Activated CD8-positive, alpha-beta memory T cell treated with anti-CD3 and anti-CD28 coated beads for 48 hours (primary cell): Measurements from ENCODE around the gene ZNF41.
"Not testable (repeated sequence)": the region's sequence is repeated elsewhere in the genome, so short reads cannot be mapped to it uniquely, and the experiment has no call there.

Experiments used
- DNase-seq, 3 experiments: peaks; one replicate each; pipeline ENCODE4 v3.0.0-alpha.2; 2020; ENCODE audit warnings: low read depth in 2 of 3, low spot score in 2 of 3

Gene ZNF41

GRCh38 chrX:47492133-47492532, 9.1 kb upstream of the ZNF41 start:
- DNase-seq = not testable (repeated sequence)

GRCh38 chrX:47489507-47490275, 6.7 kb upstream of the ZNF41 start:
- no peak for DNase-seq

- DNase-seq = no peak
Observed at GRCh38 chrX:47484885-47485284, 1.9 kb upstream of the ZNF41 start.

GRCh38 chrX:47483306-47484268, 565 bp upstream of the ZNF41 start:
- no peak for DNase-seq

- DNase-seq = no peak
Observed at GRCh38 chrX:47482065-47482511, 934 bp downstream of the ZNF41 start.

- DNase-seq = no peak
Observed at GRCh38 chrX:47481160-47481559, 1.9 kb downstream of the ZNF41 start.

- no peak for DNase-seq
Observed at GRCh38 chrX:47480576-47480975, 2.4 kb downstream of the ZNF41 start.

GRCh38 chrX:47475476-47475875, 7.5 kb downstream of the ZNF41 start:
- DNase-seq = no peak

- DNase-seq = no peak
Observed at GRCh38 chrX:47467106-47467505, 15.9 kb downstream of the ZNF41 start.

- no peak for DNase-seq
Observed at GRCh38 chrX:47460561-47460960, 22.5 kb downstream of the ZNF41 start.

- DNase-seq = no peak
Observed at GRCh38 chrX:47458528-47458927, 24.5 kb downstream of the ZNF41 start.

GRCh38 chrX:47456080-47456479, 26.9 kb downstream of the ZNF41 start:
- no peak for DNase-seq

- no peak for DNase-seq
Observed at GRCh38 chrX:47452112-47452511, 30.9 kb downstream of the ZNF41 start.

- no peak for DNase-seq
Observed at GRCh38 chrX:47448165-47448806, 34.7 kb downstream of the ZNF41 start.

- no peak for DNase-seq
Observed at GRCh38 chrX:47447607-47448006, 35.4 kb downstream of the ZNF41 start.

- DNase-seq = no peak
Observed at GRCh38 chrX:47446971-47447370, 36.1 kb downstream of the ZNF41 start.

- DNase-seq = no peak
Observed at GRCh38 chrX:47446431-47446830, 36.6 kb downstream of the ZNF41 start.

- DNase-seq = no peak
Observed at GRCh38 chrX:47430925-47431324, 52.1 kb downstream of the ZNF41 start.

- no peak for DNase-seq
Observed at GRCh38 chrX:47422444-47422843, 60.6 kb downstream of the ZNF41 start.

GRCh38 chrX:47420962-47421361, 62.1 kb downstream of the ZNF41 start:
- no peak for DNase-seq

GRCh38 chrX:47420265-47420664, 62.8 kb downstream of the ZNF41 start:
- DNase-seq = no peak

- no peak for DNase-seq
Observed at GRCh38 chrX:47413179-47413594, 69.8 kb downstream of the ZNF41 start.
